CD4-positive, CD25-positive, alpha-beta regulatory T cell (primary cell): Measurements from ENCODE around the gene CDCP2. TPM values are rescaled to one million over a fixed set of nuclear protein-coding genes. Genes with fewer than 3 reads are reported as not detected.

Source experiments
- ATAC-seq, 2 donors: fragments of 150-1000 bp; cut with Tn5 transposase; one replicate each; pipeline ENCODE4 v1.10.0; 2021; ENCODE audit warnings: low read depth in 2 of 2, moderate number of reproducible peaks in 2 of 2, moderate library complexity in 1 of 2
- DNase-seq, 3 donors: peaks; one replicate each; pipeline versions ENCODE4 v3.0.0 to v3.0.0-alpha.2; 2012 to 2022; ENCODE audit warnings: mixed read lengths in 1 of 3
- H3K27ac ChIP-seq: one replicate; pipeline ENCODE4 v1.7.0; 2013; ENCODE audit warnings: mild to moderate bottlenecking, low read length; ENCODE audit not compliant: insufficient read depth, poor library complexity, severe bottlenecking
- H3K27me3 ChIP-seq: one replicate; pipeline ENCODE4 v1.7.0; 2013; ENCODE audit warnings: low read length; ENCODE audit not compliant: control insufficient read depth, insufficient read depth
- H3K36me3 ChIP-seq: one replicate; pipeline ENCODE4 v1.7.0; 2013; ENCODE audit warnings: mild to moderate bottlenecking, low read length, moderate library complexity; ENCODE audit not compliant: control insufficient read depth, insufficient read depth
- H3K4me1 ChIP-seq: 2 replicates; pipeline ENCODE4 v1.7.0; 2013; ENCODE audit warnings: mild to moderate bottlenecking, low read length; ENCODE audit not compliant: insufficient read depth, control insufficient read depth, poor library complexity, severe bottlenecking
- H3K4me3 ChIP-seq: one replicate; pipeline ENCODE4 v1.7.0; 2013; ENCODE audit warnings: low read depth, mild to moderate bottlenecking, low read length, moderate library complexity
- H3K9me3 ChIP-seq, 2 experiments: 1 replicate in 1 of 2; 2 replicates in 1 of 2; pipeline ENCODE4 v1.7.0; 2013; ENCODE audit warnings: low read length in 2 of 2, mild to moderate bottlenecking in 1 of 2, moderate library complexity in 1 of 2; ENCODE audit not compliant: control insufficient read depth in 2 of 2
- H3K27ac Mint-ChIP-seq, 3 donors: one replicate each; pipeline ENCODE4 v1.8.0; 2020 to 2022; ENCODE audit warnings: mild to moderate bottlenecking in 3 of 3, mixed read lengths in 3 of 3, moderate library complexity in 2 of 3
- H3K27me3 Mint-ChIP-seq: one replicate; pipeline ENCODE4 v1.8.0; 2022; ENCODE audit warnings: mild to moderate bottlenecking, mixed read lengths
- H3K36me3 Mint-ChIP-seq: one replicate; pipeline ENCODE4 v1.8.0; 2020; ENCODE audit warnings: mixed read lengths
- H3K4me1 Mint-ChIP-seq, 4 donors: one replicate each; pipeline ENCODE4 v1.8.0; 2020 to 2022; ENCODE audit warnings: mixed read lengths in 4 of 4, mild to moderate bottlenecking in 1 of 4
- H3K4me3 Mint-ChIP-seq, 4 donors: one replicate each; pipeline ENCODE4 v1.8.0; 2020 to 2022; ENCODE audit warnings: mild to moderate bottlenecking in 4 of 4, mixed read lengths in 4 of 4, moderate library complexity in 3 of 4
- H3K9me3 Mint-ChIP-seq, 7 donors: one replicate each; pipeline ENCODE4 v1.8.0; 2020 to 2022; ENCODE audit warnings: mixed read lengths in 7 of 7, mild to moderate bottlenecking in 3 of 7, moderate library complexity in 2 of 7
- polyA plus RNA-seq, 4 donors: library from polyadenylated mRNA; unstranded; fragments of 300-500 nt; fragmentation: Illumina TruSeq; gene quantifications; one replicate each; pipeline ENCODE4 v1.2.3, GENCODE V29; 2021
- total RNA-seq: library from RNA; stranded (reverse); gene quantifications from one replicate; pipeline ENCODE4 v1.2.3, GENCODE V29; 2022

CDCP2 gene
- total and polyA plus RNA-seq, 5 donors from 2014 or later, result 0.15 TPM; not detected in 4

DNA sequence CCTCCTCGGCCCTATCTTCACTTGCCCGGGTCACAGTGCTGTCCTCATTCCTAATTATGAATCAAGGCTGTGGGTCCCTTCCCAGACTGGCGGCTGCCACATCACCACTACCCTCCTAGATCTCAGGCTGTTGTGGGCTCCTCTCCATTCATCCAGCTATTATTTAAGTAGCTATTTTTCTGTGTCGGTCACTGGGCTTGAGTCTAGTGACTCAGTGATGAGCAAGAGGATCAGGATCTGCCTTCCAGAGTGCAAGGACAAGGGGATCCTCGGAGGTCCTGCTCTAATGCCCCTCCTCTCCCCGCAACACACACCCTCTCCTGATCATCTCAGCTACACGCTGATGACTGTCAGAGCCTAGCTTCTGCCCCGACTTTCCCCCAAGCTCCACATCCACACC, 34.1 kb downstream of the CDCP2 start:
- no peak for ATAC-seq
- no peak overlapping the region for H3K27ac ChIP-seq
- Mint-ChIP-seq H3K27me3 (peaks cover 5% of the 10 kb centered on the region), H3K4me1 (peaks cover 0 to 10% (median 2%) of the 10 kb centered on the region in 4 donors), H3K36me3 (no peaks in the 10 kb centered on the region), H3K4me3 (no peak overlapping the region), H3K27ac (no peak overlapping the region), H3K9me3 (no peaks in the 10 kb centered on the region)
- no peaks in the 10 kb centered on the region for H3K4me1 ChIP-seq
- no peaks in the 10 kb centered on the region for H3K9me3 ChIP-seq
- H3K27me3 ChIP-seq, result no peaks in the 10 kb centered on the region
- DNase-seq, result no peak
- no peak overlapping the region for H3K4me3 ChIP-seq
- no peaks in the 10 kb centered on the region for H3K36me3 ChIP-seq

DNA sequence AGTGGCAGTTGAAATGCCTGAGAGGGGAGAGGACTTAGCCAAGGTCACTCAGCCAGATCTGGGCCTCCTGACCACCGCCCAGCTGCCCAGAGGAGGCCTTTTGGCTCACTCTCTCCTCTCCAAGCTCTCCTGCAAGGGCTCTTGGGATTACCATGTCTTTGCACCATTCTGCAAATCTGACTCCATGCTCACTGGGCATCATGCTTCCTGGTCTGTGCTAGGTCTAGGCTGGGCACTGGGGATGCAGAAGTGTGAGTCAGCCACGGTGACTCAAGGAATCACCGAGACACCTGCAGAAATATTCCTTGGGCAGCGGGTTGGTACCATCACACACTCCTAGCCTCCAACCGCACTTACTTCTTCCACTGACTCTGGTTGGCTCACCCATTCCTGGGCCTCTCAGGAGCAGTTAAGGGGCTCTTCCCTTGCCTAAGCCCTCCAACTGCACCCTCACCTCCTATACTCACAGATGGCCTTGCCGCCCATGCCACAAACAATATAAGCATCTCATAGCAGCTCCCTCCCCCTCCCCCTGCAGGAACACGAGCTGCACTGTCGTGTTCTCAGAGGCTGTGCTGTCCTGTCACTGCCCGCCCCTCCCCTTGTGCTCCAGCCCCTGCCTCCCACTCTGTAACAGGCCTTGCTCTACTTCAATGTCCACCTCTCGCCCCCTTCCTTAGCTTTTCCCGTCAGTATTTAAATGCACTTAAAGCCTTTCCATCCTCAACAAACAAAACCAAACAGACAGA, 34.8 kb downstream of the CDCP2 start:
- no peaks in the 10 kb centered on the region for H3K36me3 Mint-ChIP-seq
- no peaks in the 10 kb centered on the region for H3K4me1 ChIP-seq
- DNase-seq, result no peak

DNA sequence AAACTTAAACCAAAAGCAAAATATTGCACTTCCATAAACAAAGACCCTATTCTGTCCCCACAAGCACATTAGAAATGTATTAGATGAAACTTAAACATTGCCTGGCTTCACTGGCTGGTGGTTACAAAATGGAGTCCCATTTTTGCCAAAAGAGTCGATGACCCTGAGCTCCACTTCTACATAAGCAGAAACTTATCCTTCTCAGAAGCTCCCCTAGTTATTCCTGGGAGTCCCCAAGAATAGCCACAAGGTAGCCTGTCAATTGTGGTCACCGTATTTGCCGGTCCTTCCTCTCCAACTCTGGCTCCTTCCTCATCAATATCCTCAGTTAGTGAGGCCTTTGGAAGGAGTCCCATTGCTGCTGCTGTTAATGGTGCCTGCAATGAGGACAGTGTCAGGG, 37.3 kb downstream of the CDCP2 start:
- H3K27ac Mint-ChIP-seq, result no peak overlapping the region
- Histone ChIP-seq H3K4me1 (no peaks in the 10 kb centered on the region), H3K9me3 (no peaks in the 10 kb centered on the region), H3K27ac (no peak overlapping the region), H3K4me3 (no peak overlapping the region), H3K36me3 (no peaks in the 10 kb centered on the region), H3K27me3 (no peaks in the 10 kb centered on the region)
- DNase-seq (no peak), ATAC-seq (no peak)
- no peaks in the 10 kb centered on the region for H3K4me1 Mint-ChIP-seq
- H3K36me3 Mint-ChIP-seq, result no peaks in the 10 kb centered on the region
- H3K4me3 Mint-ChIP-seq, result no peak overlapping the region
- H3K9me3 Mint-ChIP-seq, result no peaks in the 10 kb centered on the region
- no peaks in the 10 kb centered on the region for H3K27me3 Mint-ChIP-seq

More for the DNA sequence above, 34.8 kb downstream of the CDCP2 start:
- no peaks in the 10 kb centered on the region for H3K36me3 ChIP-seq
- no peaks in the 10 kb centered on the region for H3K9me3 ChIP-seq
- no peak overlapping the region for H3K27ac ChIP-seq
- ATAC-seq, result no peak
- H3K27me3 ChIP-seq, result no peaks in the 10 kb centered on the region
- H3K27me3 Mint-ChIP-seq, result peaks cover 5% of the 10 kb centered on the region
- peaks cover 0 to 10% (median 2%) of the 10 kb centered on the region in 4 donors for H3K4me1 Mint-ChIP-seq
- no peak overlapping the region for H3K4me3 Mint-ChIP-seq
- no peak overlapping the region for H3K4me3 ChIP-seq
- H3K9me3 Mint-ChIP-seq, result no peaks in the 10 kb centered on the region
- H3K27ac Mint-ChIP-seq, result no peak overlapping the region

DNA sequence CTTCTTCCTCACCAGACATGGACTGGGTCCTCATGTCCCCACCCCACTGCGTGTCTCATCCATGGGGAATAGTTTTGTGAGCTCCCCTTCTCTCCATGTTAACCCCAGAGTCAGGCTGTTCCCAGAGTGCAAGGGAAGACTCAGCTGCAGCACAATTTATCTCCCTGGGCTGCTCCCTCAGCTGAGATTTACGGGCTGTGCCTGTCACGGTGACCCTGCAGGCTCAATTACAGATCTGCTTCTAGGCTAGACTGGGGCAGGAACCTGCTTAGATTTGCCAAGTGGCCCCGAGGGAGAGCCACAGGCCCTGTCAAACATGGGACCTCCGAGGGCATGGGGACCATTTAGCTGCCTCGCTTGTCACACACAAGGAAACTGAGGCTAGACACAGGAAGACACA, 37.8 kb downstream of the CDCP2 start:
- Histone ChIP-seq H3K4me3 (no peak overlapping the region), H3K27me3 (no peaks in the 10 kb centered on the region), H3K27ac (no peak overlapping the region), H3K4me1 (no peaks in the 10 kb centered on the region), H3K9me3 (no peaks in the 10 kb centered on the region), H3K36me3 (no peaks in the 10 kb centered on the region)
- no peak for DNase-seq
- no peaks in the 10 kb centered on the region for H3K36me3 Mint-ChIP-seq
- no peaks in the 10 kb centered on the region for H3K9me3 Mint-ChIP-seq
- H3K27me3 Mint-ChIP-seq, result no peaks in the 10 kb centered on the region
- H3K4me3 Mint-ChIP-seq, result no peak overlapping the region
- no peak for ATAC-seq
- no peak overlapping the region for H3K27ac Mint-ChIP-seq
- H3K4me1 Mint-ChIP-seq, result no peaks in the 10 kb centered on the region

DNA sequence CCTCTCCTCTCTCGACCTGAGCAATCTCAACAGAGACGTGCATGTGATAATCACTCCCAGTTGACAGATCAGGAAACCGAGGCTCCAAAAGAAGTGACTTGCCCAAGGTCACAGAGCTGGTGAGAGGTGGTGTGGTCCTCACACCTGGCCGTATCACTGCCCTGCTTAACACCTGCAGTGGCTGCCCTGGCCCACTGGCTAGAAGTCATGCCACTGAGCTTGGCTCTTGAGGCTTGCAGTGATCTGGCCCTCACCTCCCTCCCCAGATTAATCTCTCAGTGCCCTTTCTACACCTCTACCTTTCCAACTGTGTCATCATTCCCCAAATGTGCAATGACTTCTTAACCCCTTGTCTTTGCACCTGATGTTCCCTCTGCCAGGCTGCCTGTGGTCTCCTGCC, 38.8 kb downstream of the CDCP2 start:
- H3K9me3 ChIP-seq, result no peaks in the 10 kb centered on the region
- no peak for DNase-seq
- H3K27ac ChIP-seq, result no peak overlapping the region
- H3K9me3 Mint-ChIP-seq, result no peaks in the 10 kb centered on the region
- H3K27me3 Mint-ChIP-seq, result no peaks in the 10 kb centered on the region
- no peaks in the 10 kb centered on the region for H3K27me3 ChIP-seq
- H3K4me3 ChIP-seq, result no peak overlapping the region
- H3K4me1 Mint-ChIP-seq, result no peaks in the 10 kb centered on the region
- ATAC-seq, result no peak
- no peaks in the 10 kb centered on the region for H3K36me3 ChIP-seq
- no peaks in the 10 kb centered on the region for H3K36me3 Mint-ChIP-seq
- H3K4me3 Mint-ChIP-seq, result no peak overlapping the region
- no peaks in the 10 kb centered on the region for H3K4me1 ChIP-seq
- H3K27ac Mint-ChIP-seq, result no peak overlapping the region

DNA sequence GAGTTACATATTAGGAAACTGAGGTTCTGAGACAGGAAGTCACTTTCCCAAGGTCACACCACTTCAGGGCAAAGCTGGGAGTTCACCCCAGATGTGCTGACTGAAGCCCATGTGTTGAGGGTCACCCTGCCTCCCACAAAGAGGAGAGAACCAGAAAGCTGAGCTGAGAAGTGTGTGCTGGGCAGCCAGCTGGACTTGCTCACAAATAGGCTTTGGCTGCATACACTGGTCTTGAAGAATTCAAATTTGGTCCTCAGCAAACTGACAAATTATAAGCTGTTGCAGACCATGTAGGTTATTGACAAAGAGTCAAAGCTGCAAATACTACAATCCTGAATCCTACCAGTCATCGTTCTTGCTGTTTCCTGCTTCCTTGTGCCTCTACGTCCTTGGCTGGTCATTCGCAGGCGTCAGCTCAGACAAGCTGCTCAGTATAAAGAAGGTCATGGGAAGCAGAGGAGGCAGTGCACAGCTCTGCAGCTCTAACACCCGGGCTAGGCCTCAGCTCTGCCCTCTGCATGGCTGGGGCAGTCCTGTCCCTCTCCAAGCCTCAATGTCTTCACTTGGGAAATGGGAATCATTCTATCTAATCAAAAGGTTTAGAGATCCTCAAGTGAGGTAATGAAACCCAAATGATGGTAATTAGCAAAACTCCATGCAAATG, 40.0 kb downstream of the CDCP2 start:
- H3K9me3 Mint-ChIP-seq, result no peaks in the 10 kb centered on the region
- Histone ChIP-seq H3K9me3 (no peaks in the 10 kb centered on the region), H3K27me3 (no peaks in the 10 kb centered on the region), H3K27ac (no peak overlapping the region), H3K36me3 (no peaks in the 10 kb centered on the region), H3K4me1 (no peaks in the 10 kb centered on the region), H3K4me3 (no peak overlapping the region)
- no peaks in the 10 kb centered on the region for H3K4me1 Mint-ChIP-seq
- DNase-seq (no peak), ATAC-seq (no peak)
- no peaks in the 10 kb centered on the region for H3K27me3 Mint-ChIP-seq
- H3K4me3 Mint-ChIP-seq, result no peak overlapping the region
- no peak overlapping the region for H3K27ac Mint-ChIP-seq
- no peaks in the 10 kb centered on the region for H3K36me3 Mint-ChIP-seq

DNA sequence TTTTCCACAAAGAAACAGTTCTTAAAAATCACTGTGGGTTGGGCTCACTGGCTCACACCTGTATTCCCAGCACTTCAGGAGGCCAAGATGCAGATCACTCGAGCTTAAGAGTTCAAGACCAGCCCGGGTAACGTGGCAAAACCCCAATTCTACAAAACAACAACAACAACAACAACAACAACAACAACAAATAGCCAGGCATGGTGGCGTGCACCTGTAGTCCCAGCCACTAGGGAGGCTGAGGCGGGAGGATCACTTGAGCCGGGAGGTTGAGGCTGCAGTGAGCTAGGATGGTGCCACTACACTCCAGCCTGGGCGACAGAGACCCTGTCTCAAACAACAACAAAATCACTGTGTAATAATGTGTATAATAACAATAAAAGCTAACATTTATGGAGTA, 40.8 kb downstream of the CDCP2 start:
- Histone ChIP-seq H3K27me3 (no peaks in the 10 kb centered on the region), H3K36me3 (no peaks in the 10 kb centered on the region), H3K27ac (no peak overlapping the region), H3K4me3 (no peak overlapping the region), H3K9me3 (no peaks in the 10 kb centered on the region), H3K4me1 (no peaks in the 10 kb centered on the region)
- Mint-ChIP-seq H3K9me3 (no peaks in the 10 kb centered on the region), H3K4me3 (no peak overlapping the region), H3K36me3 (no peaks in the 10 kb centered on the region), H3K27me3 (no peaks in the 10 kb centered on the region), H3K27ac (no peak overlapping the region), H3K4me1 (no peaks in the 10 kb centered on the region)
- no peak for ATAC-seq
- DNase-seq, result no peak

DNA sequence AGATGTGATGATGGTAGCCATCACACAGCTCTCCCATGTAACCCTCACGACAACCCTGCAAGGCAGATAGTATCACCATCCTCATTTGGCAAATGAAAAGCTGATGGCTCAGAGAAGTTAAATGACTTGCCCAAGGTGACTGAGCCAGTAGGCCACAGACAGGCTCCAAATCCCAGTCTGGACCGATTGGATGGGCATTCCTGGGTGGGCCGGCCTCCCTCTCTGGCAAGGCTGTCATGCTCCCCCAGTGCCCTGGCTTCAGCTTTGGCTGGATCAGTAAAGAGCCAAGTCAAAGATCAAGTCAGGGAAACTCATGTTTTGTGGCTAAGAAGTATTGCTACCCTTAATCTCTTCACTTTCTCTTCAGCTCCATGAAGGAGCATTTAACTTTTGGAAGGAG, 41.2 kb downstream of the CDCP2 start:
- H3K27ac ChIP-seq, result no peak overlapping the region
- no peaks in the 10 kb centered on the region for H3K4me1 ChIP-seq
- H3K27me3 ChIP-seq, result no peaks in the 10 kb centered on the region
- Mint-ChIP-seq H3K27me3 (no peaks in the 10 kb centered on the region), H3K27ac (no peak overlapping the region), H3K9me3 (no peaks in the 10 kb centered on the region), H3K4me1 (no peaks in the 10 kb centered on the region), H3K36me3 (no peaks in the 10 kb centered on the region), H3K4me3 (no peak overlapping the region)
- ATAC-seq (no peak), DNase-seq (no peak)
- no peaks in the 10 kb centered on the region for H3K36me3 ChIP-seq
- H3K4me3 ChIP-seq, result no peak overlapping the region
- H3K9me3 ChIP-seq, result no peaks in the 10 kb centered on the region
